ENCODE data around the gene PRKCZ. TPM values are rescaled to one million over a fixed set of nuclear protein-coding genes. Genes with fewer than 3 reads are reported as not detected.

The PRKCZ gene
- total RNA-seq, 1 experiment from 2014 or later = 36.0 TPM

DNA sequence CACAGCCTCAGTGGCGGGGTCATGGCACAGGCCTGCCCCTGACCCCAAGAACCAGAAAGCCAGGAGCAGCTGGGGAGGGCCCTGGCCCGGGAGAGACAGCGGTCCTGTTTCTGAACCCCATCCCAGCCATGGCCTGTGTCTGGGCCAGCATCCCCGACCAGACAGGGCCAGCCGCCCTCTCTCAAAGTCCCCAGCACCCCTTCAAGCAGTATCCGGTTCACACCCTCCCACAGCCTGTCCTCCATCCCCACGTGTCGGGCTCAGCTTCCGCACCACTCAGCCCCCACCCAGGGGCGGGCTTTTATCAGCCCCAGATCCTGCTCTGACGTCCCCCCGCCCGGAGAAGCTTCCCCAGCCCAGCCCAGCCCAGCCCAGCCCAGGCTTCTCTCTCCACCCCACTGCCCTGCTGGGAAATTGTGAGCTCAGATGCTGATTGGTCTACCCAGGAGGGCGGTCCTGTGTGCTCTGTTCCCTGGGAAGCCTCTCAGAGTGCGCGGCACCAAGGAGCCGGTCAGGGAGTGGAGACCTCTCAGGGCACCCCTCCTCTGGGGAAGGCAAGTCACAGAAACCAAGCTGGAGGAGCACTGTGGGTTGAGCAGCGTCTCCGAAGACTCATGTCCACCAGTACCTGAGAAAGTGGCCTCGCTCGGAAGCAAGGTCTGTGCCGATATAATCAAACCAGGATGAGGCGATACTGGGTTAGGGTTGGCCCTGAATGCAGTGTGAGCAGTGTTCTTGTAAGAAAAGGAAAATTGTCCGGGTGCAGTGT is 149.0 kb downstream of the PRKCZ start:
- CTCF ChIA-PET = interaction anchor here (0.6 to 1.0 kb wide), 9 partner anchors 9 to 301 kb away, joined by 3 to 17 read pairs (median 5); partner anchors contain the start of genes CFAP74, MORN1 and RER1
- H3K4me3 ChIP-seq = peak overlapping the region; percentile 55
- intact Hi-C loops (cut with micrococcal nuclease; ENCODE audit: unreplicated experiment) = loop anchor here (1.0 to 10.0 kb wide), 3 partner anchors 33 to 1226 kb away; no protein-coding TSS in a partner anchor

DNA sequence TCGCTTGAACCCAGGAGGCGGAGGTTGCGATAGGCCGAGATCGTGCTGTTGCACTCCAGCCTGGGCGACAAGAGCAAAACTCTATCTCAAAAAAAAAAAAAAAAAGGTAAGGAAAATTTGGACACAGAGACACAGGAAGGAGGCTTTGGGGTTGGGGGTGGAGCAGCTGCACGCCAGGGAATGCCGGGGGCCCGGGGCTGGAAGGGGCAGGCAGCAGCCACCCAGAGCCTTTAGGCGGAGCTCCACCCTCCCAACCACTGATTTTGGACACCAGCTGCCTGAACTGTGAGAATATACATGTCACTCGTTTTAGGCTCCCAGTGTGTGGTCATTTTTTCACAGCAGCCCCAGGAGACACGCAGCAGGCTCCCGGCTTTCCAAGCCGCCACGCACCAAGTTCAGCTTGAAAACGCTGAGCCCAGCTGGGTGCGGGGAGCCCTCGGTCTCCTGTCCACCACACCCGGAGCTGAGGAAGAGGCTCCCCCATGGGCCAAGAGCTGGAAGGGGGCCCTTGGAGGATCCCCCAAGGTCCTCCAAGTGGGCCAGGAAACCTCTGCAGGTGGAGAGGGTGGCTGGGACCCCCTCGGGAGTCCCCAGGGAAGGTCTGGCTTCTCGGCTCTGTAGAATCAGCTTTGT is 150.2 kb downstream of the PRKCZ start:
- no peak overlapping the region for H2AFZ ChIP-seq
- H3K27ac ChIP-seq = no peak overlapping the region
- H3K4me3 ChIP-seq = no peak overlapping the region
- DNase-seq = no peak
- H4K20me1 ChIP-seq (ENCODE audit: insufficient read depth) = no peaks in the 10 kb centered on the region
- H3K27me3 ChIP-seq (ENCODE audit: insufficient read depth, low read depth) = no peaks in the 10 kb centered on the region
- no peaks in the 10 kb centered on the region for H3K79me2 ChIP-seq (ENCODE audit: low read depth)
- intact Hi-C loops (cut with micrococcal nuclease; ENCODE audit: unreplicated experiment) = no loop called here
- ChIA-PET POLR2A (ENCODE audit: unreplicated experiment) (no interaction called here), CTCF (no interaction called here)
- H3K4me1 ChIP-seq (replicated peaks; ENCODE audit: insufficient read depth) = peaks cover 6% of the 10 kb centered on the region; the same call in 1 of the 2 replicates
- H3K36me3 ChIP-seq (ENCODE audit: low read depth) = no peaks in the 10 kb centered on the region
- no peaks in the 10 kb centered on the region for H3K9me3 ChIP-seq (ENCODE audit: insufficient read depth, low read depth)
- H3K4me2 ChIP-seq = peak overlapping the region; percentile 76; the same call in 1 of the 2 replicates
- H3K9me2 ChIP-seq (ENCODE audit: insufficient read depth) = no peaks in the 10 kb centered on the region
- BruUV-seq (replicated peaks) = no TSS peak
- peaks cover 4% of the 10 kb centered on the region for H3F3A ChIP-seq (ENCODE audit: insufficient read depth, low read depth)
- TF ChIP-seq, protein P1, sequence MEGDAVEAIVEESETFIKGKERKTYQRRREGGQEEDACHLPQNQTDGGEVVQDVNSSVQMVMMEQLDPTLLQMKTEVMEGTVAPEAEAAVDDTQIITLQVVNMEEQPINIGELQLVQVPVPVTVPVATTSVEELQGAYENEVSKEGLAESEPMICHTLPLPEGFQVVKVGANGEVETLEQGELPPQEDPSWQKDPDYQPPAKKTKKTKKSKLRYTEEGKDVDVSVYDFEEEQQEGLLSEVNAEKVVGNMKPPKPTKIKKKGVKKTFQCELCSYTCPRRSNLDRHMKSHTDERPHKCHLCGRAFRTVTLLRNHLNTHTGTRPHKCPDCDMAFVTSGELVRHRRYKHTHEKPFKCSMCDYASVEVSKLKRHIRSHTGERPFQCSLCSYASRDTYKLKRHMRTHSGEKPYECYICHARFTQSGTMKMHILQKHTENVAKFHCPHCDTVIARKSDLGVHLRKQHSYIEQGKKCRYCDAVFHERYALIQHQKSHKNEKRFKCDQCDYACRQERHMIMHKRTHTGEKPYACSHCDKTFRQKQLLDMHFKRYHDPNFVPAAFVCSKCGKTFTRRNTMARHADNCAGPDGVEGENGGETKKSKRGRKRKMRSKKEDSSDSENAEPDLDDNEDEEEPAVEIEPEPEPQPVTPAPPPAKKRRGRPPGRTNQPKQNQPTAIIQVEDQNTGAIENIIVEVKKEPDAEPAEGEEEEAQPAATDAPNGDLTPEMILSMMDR (conservative IDR thresholded peaks at IDR 0.05) = no peak
- no peak for TF ChIP-seq EZH2 (IDR thresholded peaks at IDR 0.05; ENCODE audit: low read depth)

More for the DNA sequence above, 149.0 kb downstream of the PRKCZ start:
- Histone ChIP-seq H3F3A (ENCODE audit: insufficient read depth, low read depth) (peaks cover 4% of the 10 kb centered on the region), H3K9me2 (ENCODE audit: insufficient read depth) (no peaks in the 10 kb centered on the region), H3K9me3 (ENCODE audit: insufficient read depth, low read depth) (no peaks in the 10 kb centered on the region), H3K36me3 (ENCODE audit: low read depth) (no peaks in the 10 kb centered on the region), H4K20me1 (ENCODE audit: insufficient read depth) (no peaks in the 10 kb centered on the region), H2AFZ (peak overlapping the region; percentile 78), H3K4me2 (peak overlapping the region; percentile 76), H3K4me1 (replicated peaks; ENCODE audit: insufficient read depth) (peaks cover 2% of the 10 kb centered on the region; the same call in 1 of the 2 replicates), H3K27me3 (ENCODE audit: insufficient read depth, low read depth) (no peaks in the 10 kb centered on the region), H3K27ac (no peak overlapping the region), H3K79me2 (ENCODE audit: low read depth) (no peaks in the 10 kb centered on the region)
- peak; percentile 74 to 81 for DNase-seq
- BruUV-seq (replicated peaks) = TSS peak; percentile 59
- TF ChIP-seq, protein P1 (conservative IDR thresholded peaks at IDR 0.05) = no peak
- no peak for TF ChIP-seq EZH2 (IDR thresholded peaks at IDR 0.05; ENCODE audit: low read depth)
- POLR2A ChIA-PET (ENCODE audit: unreplicated experiment) = interaction anchor here (0.5 to 1.0 kb wide), 14 partner anchors 10 to 348 kb away, joined by 3 to 16 read pairs (median 6); partner anchors contain the start of genes MORN1, PANK4 and RER1

DNA sequence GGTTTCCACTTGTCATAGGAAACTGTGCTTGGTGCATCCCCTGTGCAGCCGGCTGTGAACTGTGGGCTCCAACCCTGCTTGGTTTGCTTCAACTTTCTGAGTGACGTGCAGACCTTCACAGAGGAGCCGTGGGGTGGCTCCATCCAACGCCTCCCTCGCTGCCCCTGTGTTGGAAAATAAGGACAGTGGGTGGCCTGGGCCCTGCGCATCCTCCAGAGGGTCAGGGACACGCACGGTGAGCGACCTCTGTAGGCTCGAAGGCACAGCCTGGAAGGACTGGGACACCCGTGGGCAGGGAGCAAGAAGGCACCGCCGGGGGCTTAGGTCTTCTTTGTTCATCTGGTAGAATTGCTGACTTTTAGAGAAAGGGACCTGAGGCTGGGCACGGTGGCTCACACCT is 150.9 kb downstream of the PRKCZ start:
- no peak overlapping the region for H2AFZ ChIP-seq
- peaks cover 6% of the 10 kb centered on the region for H3F3A ChIP-seq (ENCODE audit: insufficient read depth, low read depth)
- ChIA-PET CTCF (no interaction called here), POLR2A (ENCODE audit: unreplicated experiment) (no interaction called here)
- no peaks in the 10 kb centered on the region for H4K20me1 ChIP-seq (ENCODE audit: insufficient read depth)
- TF ChIP-seq EZH2 (IDR thresholded peaks at IDR 0.05; ENCODE audit: low read depth) = no peak
- TF ChIP-seq, protein P1 (conservative IDR thresholded peaks at IDR 0.05) = no peak
- H3K27ac ChIP-seq = no peak overlapping the region
- no peaks in the 10 kb centered on the region for H3K9me2 ChIP-seq (ENCODE audit: insufficient read depth)
- no peak for DNase-seq
- no peaks in the 10 kb centered on the region for H3K79me2 ChIP-seq (ENCODE audit: low read depth)
- no peaks in the 10 kb centered on the region for H3K36me3 ChIP-seq (ENCODE audit: low read depth)
- no TSS peak for BruUV-seq (replicated peaks)
- H3K27me3 ChIP-seq (ENCODE audit: insufficient read depth, low read depth) = no peaks in the 10 kb centered on the region
- no peak overlapping the region for H3K4me2 ChIP-seq
- peaks cover 11% of the 10 kb centered on the region; the same call in 1 of the 2 replicates for H3K4me1 ChIP-seq (replicated peaks; ENCODE audit: insufficient read depth)
- no peaks in the 10 kb centered on the region for H3K9me3 ChIP-seq (ENCODE audit: insufficient read depth, low read depth)
- no peak overlapping the region for H3K4me3 ChIP-seq
- intact Hi-C loops (cut with micrococcal nuclease; ENCODE audit: unreplicated experiment) = no loop called here

Measured in PC-9 (cell line).